Measurements from ENCODE around the gene KRT3.

- TF ChIP-seq, protein P1, sequence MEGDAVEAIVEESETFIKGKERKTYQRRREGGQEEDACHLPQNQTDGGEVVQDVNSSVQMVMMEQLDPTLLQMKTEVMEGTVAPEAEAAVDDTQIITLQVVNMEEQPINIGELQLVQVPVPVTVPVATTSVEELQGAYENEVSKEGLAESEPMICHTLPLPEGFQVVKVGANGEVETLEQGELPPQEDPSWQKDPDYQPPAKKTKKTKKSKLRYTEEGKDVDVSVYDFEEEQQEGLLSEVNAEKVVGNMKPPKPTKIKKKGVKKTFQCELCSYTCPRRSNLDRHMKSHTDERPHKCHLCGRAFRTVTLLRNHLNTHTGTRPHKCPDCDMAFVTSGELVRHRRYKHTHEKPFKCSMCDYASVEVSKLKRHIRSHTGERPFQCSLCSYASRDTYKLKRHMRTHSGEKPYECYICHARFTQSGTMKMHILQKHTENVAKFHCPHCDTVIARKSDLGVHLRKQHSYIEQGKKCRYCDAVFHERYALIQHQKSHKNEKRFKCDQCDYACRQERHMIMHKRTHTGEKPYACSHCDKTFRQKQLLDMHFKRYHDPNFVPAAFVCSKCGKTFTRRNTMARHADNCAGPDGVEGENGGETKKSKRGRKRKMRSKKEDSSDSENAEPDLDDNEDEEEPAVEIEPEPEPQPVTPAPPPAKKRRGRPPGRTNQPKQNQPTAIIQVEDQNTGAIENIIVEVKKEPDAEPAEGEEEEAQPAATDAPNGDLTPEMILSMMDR (IDR thresholded peaks at IDR 0.05; ENCODE audit: low read length): no peak
- TF ChIP-seq EZH2 (optimal IDR thresholded peaks at IDR 0.05; ENCODE audit: low read depth, low read length) (no peak), EZH2phosphoT487 (IDR thresholded peaks at IDR 0.05; ENCODE audit: low read length) (no peak)
These were observed 54.3 kb downstream of the KRT3 start for GRCh38 chr12:52741375-52742195.

All from MM.1S (cell line).